Measurements from ENCODE around the gene IQCN.

DNA sequence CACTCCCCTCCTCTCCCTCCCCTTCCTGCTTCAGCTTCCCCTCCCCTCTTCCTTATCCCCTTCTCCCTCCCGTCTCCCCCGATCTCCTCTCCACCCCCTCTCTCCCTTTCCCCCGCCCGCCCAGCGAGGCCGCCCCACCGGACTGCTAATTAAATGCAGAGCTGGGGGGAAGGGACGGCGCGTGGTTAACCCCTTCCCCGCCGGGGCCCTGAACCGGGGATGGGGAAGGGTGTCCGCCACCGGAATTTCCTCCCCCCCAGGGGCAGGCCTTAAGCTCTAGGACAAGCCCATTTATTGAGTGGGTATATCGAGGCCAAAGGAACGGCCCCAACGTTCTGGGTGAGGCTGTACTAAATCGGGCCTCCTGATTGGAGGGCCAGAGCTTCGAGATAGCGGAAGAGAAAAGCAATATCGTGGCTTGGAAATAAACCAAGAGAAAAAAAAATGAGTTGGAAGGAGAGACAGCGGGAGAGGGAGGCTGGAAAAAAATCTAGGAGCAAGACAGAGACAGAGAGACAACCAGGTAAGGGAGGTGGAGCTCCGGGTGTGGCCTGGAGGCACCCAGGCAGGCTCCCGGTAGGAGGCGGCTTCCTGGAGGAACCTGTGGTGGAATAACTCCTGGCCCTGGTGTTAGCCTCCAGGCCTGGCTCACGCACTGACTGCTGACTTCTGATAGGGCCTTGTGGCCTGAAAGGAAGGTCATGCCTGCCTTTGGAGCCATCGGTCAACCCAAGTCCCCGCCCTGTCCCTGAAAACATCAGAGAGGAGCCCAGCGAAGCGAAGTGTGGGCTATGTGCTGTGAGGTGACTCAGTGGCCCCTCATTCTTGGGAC lies 18.8 kb upstream of the IQCN start:
- TF ChIP-seq FOXM1 (IDR thresholded peaks at IDR 0.05; ENCODE audit: borderline replicate concordance, low read depth) (no peak), EP300 (IDR thresholded peaks at IDR 0.05; ENCODE audit: borderline replicate concordance) (no peak)
